ENCODE measurements around the gene HGFAC.
A peak's percentile ranks its signal among the peaks of the same experiment; 100 is the strongest.
"Not testable (repeated sequence)": the region's sequence is repeated elsewhere in the genome, so short reads cannot be mapped to it uniquely, and the experiment has no call there.

HGFAC gene

DNA sequence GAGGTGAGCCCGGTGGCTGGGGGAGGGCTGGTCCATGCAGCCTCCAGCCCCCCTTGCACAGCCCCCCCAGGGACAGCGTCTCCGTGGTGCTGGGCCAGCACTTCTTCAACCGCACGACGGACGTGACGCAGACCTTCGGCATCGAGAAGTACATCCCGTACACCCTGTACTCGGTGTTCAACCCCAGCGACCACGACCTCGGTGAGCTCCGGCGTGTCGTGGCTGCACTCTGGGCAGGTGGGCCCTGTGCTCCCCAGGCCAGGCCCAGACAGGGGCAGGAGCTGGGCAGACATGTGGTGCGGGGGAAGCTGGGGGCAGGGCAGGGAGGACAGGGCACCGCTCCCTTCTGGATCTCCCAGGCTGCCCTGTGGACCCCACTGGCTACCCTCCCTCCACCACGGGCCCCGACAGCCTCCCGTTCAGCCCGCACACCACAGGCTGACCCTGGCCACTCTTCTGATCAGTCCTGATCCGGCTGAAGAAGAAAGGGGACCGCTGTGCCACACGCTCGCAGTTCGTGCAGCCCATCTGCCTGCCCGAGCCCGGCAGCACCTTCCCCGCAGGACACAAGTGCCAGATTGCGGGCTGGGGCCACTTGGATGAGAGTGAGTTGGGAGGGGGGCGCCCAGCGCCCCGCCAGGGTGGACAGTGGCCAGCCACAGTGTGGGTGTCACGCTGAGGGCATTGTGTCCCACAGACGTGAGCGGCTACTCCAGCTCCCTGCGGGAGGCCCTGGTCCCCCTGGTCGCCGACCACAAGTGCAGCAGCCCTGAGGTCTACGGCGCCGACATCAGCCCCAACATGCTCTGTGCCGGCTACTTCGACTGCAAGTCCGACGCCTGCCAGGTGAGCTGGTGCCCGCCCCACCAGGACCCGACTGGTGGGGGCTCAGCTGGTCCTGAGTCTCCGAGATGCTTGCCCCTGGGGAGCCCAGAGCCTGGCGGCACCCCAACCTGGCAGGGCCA, 5.9 kb downstream of the HGFAC start:
- TF ChIP-seq, protein P1, sequence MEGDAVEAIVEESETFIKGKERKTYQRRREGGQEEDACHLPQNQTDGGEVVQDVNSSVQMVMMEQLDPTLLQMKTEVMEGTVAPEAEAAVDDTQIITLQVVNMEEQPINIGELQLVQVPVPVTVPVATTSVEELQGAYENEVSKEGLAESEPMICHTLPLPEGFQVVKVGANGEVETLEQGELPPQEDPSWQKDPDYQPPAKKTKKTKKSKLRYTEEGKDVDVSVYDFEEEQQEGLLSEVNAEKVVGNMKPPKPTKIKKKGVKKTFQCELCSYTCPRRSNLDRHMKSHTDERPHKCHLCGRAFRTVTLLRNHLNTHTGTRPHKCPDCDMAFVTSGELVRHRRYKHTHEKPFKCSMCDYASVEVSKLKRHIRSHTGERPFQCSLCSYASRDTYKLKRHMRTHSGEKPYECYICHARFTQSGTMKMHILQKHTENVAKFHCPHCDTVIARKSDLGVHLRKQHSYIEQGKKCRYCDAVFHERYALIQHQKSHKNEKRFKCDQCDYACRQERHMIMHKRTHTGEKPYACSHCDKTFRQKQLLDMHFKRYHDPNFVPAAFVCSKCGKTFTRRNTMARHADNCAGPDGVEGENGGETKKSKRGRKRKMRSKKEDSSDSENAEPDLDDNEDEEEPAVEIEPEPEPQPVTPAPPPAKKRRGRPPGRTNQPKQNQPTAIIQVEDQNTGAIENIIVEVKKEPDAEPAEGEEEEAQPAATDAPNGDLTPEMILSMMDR (IDR thresholded peaks at IDR 0.05; ENCODE audit: low read depth, low read length, missing control alignments): no peak
- H3K4me3 ChIP-seq (ENCODE audit: low read depth, low read length): no peak overlapping the region

DNA sequence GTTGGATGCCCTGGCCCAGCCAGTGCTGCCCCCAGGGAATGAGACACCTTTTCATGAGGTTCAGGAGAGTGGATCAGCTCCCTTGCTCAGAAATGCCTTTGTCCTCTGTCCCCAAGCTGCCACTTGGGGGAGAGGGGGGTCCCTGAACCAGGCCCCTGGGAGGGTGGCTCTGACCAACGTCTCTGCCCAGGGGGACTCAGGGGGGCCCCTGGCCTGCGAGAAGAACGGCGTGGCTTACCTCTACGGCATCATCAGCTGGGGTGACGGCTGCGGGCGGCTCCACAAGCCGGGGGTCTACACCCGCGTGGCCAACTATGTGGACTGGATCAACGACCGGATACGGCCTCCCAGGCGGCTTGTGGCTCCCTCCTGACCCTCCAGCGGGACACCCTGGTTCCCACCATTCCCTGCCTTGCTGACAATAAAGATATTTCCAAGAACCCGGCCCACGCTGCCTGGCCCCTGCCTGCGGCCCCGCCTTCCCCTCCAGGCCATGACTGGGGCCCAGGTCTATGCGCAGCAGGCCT, 7.3 kb downstream of the HGFAC start:
- no peak overlapping the region for H3K4me3 ChIP-seq (ENCODE audit: low read depth, low read length)
- TF ChIP-seq, protein P1 (IDR thresholded peaks at IDR 0.05; ENCODE audit: low read depth, low read length, missing control alignments): no peak
- no peak for DNase-seq (ENCODE audit: low read depth)

More for the DNA sequence above, 5.9 kb downstream of the HGFAC start:
- no peak for DNase-seq (ENCODE audit: low read depth)

DNA sequence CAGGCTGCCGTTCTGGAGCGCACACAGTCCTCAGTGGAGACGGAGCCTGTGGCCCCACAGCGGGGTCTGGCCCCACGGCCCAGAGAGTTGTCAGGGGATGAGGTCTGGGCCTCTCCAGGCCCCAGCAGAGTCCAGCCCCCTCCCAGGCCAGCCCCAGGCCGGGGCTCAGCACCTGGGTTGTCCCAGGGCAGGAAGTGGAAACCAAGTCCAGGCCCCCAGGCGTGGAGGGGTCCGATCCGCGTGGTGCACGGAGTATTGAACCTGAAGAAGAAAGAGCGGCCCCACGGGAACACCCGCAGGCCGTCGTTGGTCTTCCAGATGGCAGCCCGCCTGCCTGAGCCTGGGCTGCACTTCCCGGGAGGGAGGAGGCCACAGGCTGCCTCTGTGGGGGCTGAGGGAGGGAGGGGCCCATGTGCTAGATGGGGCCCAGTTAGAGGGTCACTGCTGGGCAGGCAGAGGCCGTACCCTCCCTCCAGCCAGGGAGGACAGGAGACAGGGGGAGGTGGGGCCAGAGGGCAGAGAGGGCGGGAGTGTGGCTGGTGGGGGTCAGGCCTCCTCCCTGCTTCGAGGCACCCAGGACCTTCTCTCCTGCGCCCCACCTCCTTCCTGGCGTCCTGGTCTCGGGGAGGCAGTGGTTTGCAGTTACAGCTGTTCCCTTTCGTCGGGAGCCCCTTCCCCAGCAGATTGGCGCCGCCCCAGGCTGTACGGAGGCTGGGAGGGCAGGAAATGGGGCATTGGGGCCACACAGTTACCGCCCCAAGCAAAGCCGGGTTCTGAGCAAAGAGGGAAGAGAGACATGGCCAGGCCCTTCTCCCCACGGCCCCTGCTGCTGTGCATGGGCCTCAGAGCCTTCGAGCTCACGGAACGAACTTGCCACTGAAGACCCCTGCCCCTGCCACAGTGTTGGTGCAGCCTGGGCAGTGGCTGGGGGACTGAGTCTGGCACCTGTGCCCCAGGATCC, 8.1 kb downstream of the HGFAC start:
- no peak for DNase-seq (ENCODE audit: low read depth)
- TF ChIP-seq, protein P1 (IDR thresholded peaks at IDR 0.05; ENCODE audit: low read depth, low read length, missing control alignments): no peak
- no peak overlapping the region for H3K4me3 ChIP-seq (ENCODE audit: low read depth, low read length)

DNA sequence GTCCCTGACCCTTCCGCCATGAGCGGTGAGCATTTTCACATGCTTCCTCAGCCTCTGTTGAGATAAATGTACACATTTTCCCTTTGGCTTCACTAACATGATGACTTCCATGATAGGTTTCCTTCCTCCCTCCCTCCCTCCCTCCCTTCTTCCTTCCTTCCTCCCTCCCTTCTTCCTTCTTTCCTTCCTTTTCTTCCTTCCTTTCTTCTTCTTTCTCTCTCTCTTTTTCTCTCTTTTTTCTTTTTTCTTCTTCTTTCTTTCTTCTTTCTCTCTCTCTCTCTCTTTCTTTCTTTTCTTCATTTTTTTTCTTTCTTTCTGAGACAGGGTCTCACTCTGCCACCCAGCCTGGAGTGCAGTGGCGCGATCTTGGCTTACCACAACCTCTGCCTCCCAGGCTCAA, 8.9 kb downstream of the HGFAC start:
- DNase-seq (ENCODE audit: low read depth): no peak
- no peak overlapping the region for H3K4me3 ChIP-seq (ENCODE audit: low read depth, low read length)
- TF ChIP-seq, protein P1 (IDR thresholded peaks at IDR 0.05; ENCODE audit: low read depth, low read length, missing control alignments): no peak

DNA sequence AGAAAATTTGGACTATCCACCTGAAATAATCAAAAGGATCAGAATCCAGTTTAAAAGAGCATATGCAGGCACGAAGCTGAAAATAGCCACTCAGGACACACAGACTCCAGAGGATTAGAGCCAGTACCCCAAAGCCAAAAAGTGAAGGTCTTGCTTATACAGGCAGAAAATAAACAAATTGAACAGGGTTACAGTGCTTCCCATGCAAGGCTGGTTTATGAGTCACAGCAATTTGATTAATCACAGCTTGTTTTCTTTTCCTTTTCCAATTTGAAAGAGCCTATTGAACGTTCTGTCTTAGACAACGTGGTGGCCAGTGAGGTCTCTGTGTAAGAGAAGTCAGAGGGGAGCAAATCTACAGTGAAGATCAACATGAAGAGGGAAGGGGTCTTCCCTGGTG, 10.2 kb downstream of the HGFAC start:
- no peak overlapping the region for H3K4me3 ChIP-seq (ENCODE audit: low read depth, low read length)
- TF ChIP-seq, protein P1 (IDR thresholded peaks at IDR 0.05; ENCODE audit: low read depth, low read length, missing control alignments): no peak
- DNase-seq (ENCODE audit: low read depth): no peak

DNA sequence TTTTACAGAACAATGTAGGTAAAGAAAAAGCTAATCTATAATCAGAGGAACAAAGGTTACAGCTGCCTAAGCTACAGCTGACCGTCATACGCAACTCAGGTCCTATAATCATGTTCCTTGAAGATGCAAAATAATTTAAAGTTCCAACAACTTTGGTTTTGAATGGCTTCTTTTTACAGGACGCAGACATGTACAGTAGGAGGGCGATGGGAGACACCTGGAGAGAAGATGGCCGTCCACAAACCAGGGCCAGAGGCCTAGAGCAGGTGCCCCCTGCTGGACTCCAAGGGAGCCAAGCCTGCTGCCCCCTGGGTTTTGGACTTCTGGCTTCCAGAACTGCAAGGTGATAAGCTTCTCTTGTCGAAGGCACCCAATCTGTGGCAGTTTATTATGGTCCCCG, 10.6 kb downstream of the HGFAC start:
- TF ChIP-seq, protein P1 (IDR thresholded peaks at IDR 0.05; ENCODE audit: low read depth, low read length, missing control alignments): peak; percentile 30
- no peak overlapping the region for H3K4me3 ChIP-seq (ENCODE audit: low read depth, low read length)
- no peak for DNase-seq (ENCODE audit: low read depth)

DNA sequence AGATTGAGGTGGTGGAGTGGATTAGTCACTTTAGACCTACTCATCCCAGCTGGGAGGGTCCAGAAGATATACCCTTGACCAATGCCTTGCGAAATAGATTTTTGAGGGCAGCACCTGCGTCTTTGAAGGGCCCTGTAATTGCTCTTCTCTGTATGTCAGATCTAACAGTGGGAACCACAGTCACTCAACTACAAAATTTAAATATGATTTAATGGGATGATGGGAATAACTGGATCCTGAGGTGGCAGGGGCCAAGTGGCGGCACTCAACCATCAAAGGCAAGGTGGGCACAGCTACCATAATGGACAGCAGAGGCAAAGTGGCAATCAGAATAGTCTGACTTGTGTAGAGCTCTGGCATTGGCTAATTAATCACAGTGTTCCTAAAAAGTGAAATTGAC, 13.8 kb downstream of the HGFAC start:
- not testable (repeated sequence) for DNase-seq (ENCODE audit: low read depth); H3K4me3 ChIP-seq (ENCODE audit: low read depth, low read length)
